Fibroblast of pulmonary artery (primary cell): ENCODE data around the gene ADGRF5.

Source experiments
- DNase-seq: peaks from one replicate; pipeline ENCODE4 v3.0.0-alpha.2; 2010; ENCODE audit warnings: low read depth
- H3K4me3 ChIP-seq: replicated peaks from 2 replicates; pipeline ENCODE4 v1.5.1; 2011; ENCODE audit warnings: low read depth, mild to moderate bottlenecking, control low read depth, low read length, moderate library complexity
- CTCF ChIP-seq: IDR thresholded peaks from 2 replicates; pipeline ENCODE4 v1.5.1; 2011; ENCODE audit warnings: mild to moderate bottlenecking, control low read depth, low read length, inconsistent platforms; ENCODE audit errors: missing control alignments

ADGRF5 gene

DNA sequence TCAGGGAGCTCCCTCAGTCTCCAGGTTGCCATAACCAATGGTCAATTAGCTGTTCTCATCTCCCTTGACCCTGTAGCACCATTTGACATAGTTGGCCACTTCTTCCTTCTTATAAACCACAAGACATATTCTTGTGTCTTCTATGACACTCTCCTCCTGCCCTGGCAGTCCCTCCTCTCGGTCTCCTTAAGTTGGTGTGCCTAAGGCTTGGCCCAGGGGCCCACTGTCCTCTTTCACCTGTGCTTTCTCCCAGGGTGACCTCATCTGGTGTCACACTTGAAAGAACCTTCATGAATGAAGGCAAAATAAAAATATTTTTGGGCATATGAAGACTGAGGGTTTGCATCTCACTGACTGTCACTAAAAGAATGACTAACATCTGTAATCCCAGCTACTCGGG lies 9.7 kb upstream of the ADGRF5 start:
- no peak for TF ChIP-seq CTCF
- H3K4me3 ChIP-seq, result no peak overlapping the region
- no peak for DNase-seq

GRCh38 chr6:46930331-46930730 lies 8.6 kb upstream of the ADGRF5 start:
- TF ChIP-seq CTCF, result no peak
- DNase-seq, result no peak
- H3K4me3 ChIP-seq, result no peak overlapping the region

- DNase-seq, result no peak
- no peak for TF ChIP-seq CTCF
- no peak overlapping the region for H3K4me3 ChIP-seq
Measured at GRCh38 chr6:46927066-46927465, 5.3 kb upstream of the ADGRF5 start.

- TF ChIP-seq CTCF, result no peak
- DNase-seq, result peak; percentile 59
- no peak overlapping the region for H3K4me3 ChIP-seq
Measured at GRCh38 chr6:46926481-46926880, 4.7 kb upstream of the ADGRF5 start.

DNA sequence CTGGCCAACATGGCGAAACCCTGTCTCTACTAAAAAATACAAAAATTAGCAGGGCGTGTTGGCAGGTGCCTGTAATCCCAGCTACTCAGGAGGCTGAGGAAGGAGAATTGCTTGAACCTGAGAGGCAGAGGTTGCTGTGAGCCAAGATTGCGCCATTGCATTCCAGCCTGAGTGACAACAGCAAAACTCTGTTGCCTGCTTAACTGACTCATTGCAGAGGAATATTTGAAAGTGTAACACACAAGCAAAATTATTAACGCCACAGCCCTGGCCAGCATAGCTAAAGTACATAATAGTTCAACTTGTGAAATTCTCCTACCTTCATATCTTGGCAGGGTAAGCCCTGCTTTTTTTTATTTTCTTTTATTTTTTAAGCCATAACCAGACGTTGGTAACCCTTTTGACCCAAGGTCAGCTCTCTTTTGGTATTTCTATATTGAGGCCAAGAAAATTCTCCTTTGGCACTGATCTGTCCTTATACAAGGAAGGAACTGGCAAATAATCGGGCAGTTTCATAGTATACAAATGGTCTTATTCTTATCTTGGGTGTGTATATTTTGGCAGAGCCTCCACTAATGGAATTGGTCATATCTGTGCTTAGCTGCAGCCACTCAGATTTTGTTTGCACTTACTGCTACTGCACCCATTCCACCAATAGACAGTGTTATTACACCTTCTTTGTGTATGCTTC lies 4.0 kb upstream of the ADGRF5 start:
- peak; percentile 93 for DNase-seq
- TF ChIP-seq CTCF, result no peak
- H3K4me3 ChIP-seq, result no peak overlapping the region

- TF ChIP-seq CTCF, result no peak
- H3K4me3 ChIP-seq, result no peak overlapping the region
- no peak for DNase-seq
Measured at GRCh38 chr6:46923476-46923875, 1.7 kb upstream of the ADGRF5 start.

GRCh38 chr6:46921059-46921458 lies 679 bp downstream of the ADGRF5 start:
- TF ChIP-seq CTCF, result no peak
- no peak for DNase-seq
- no peak overlapping the region for H3K4me3 ChIP-seq
